Kidney tubule cell (primary cell): ENCODE measurements around the gene SLC22A1.
"Not testable (repeated sequence)": the region's sequence is repeated elsewhere in the genome, so short reads cannot be mapped to it uniquely, and the experiment has no call there.

ENCODE experiments used
- DNase-seq: peaks from one replicate; pipeline ENCODE4 v3.0.0-alpha.2; 2018; ENCODE audit warnings: low spot score

The SLC22A1 gene

GRCh38 chr6:160124007-160124406 is 2.4 kb downstream of the SLC22A1 start:
- no peak for DNase-seq

GRCh38 chr6:160124605-160125004 is 3.0 kb downstream of the SLC22A1 start:
- no peak for DNase-seq

- DNase-seq = not testable (repeated sequence)
Observed at GRCh38 chr6:160125105-160125504, 3.5 kb downstream of the SLC22A1 start.

- DNase-seq = no peak
Observed at GRCh38 chr6:160127270-160128124, 5.9 kb downstream of the SLC22A1 start.

GRCh38 chr6:160128125-160128683 is 6.6 kb downstream of the SLC22A1 start:
- DNase-seq = no peak

- no peak for DNase-seq
Observed at GRCh38 chr6:160128879-160129516, 7.4 kb downstream of the SLC22A1 start.

GRCh38 chr6:160129881-160130615 is 8.4 kb downstream of the SLC22A1 start:
- DNase-seq = no peak

- no peak for DNase-seq
Observed at GRCh38 chr6:160130729-160131484, 9.3 kb downstream of the SLC22A1 start.

GRCh38 chr6:160131636-160132296 is 10.2 kb downstream of the SLC22A1 start:
- no peak for DNase-seq

- no peak for DNase-seq
Observed at GRCh38 chr6:160132297-160132637, 10.7 kb downstream of the SLC22A1 start.

GRCh38 chr6:160132776-160133338 is 11.2 kb downstream of the SLC22A1 start:
- DNase-seq = peak; percentile 37

GRCh38 chr6:160133441-160134336 is 12.1 kb downstream of the SLC22A1 start:
- no peak for DNase-seq

GRCh38 chr6:160134337-160134751 is 12.7 kb downstream of the SLC22A1 start:
- DNase-seq = not testable (repeated sequence)

GRCh38 chr6:160134779-160135547 is 13.3 kb downstream of the SLC22A1 start:
- no peak for DNase-seq

GRCh38 chr6:160135907-160136655 is 14.5 kb downstream of the SLC22A1 start:
- no peak for DNase-seq

GRCh38 chr6:160137130-160137988 is 15.7 kb downstream of the SLC22A1 start:
- DNase-seq = no peak
